PC-9 (cell line): ENCODE measurements around the gene PALLD.

Source experiments
- CTCF ChIP-seq: fragments of 200-600 bp; sonication (generic); conservative IDR thresholded peaks from 2 replicates; pipeline ENCODE4 v1.6.1; 2017; ENCODE audit warnings: mixed run types, antibody characterized with exemption, mild to moderate bottlenecking, moderate library complexity
- EZH2 ChIP-seq: fragments of 200-600 bp; sonication (generic); IDR thresholded peaks from 2 replicates; pipeline ENCODE4 v1.8.0; 2017; ENCODE audit warnings: antibody characterized with exemption, low read depth

GRCh38 chr4:168648494-168648893 is 151.6 kb downstream of the PALLD start:
- TF ChIP-seq CTCF, result no peak
- no peak for TF ChIP-seq EZH2
